ENCODE results near the gene C3orf80.

- TF ChIP-seq CTCF (IDR thresholded peaks at IDR 0.05) (no peak), POLR2A (IDR thresholded peaks at IDR 0.05) (no peak)
Observed at GRCh38 chr3:160265088-160265487, 39.9 kb downstream of the C3orf80 start.
